Fibroblast of skin of scalp (primary cell): ENCODE data around the gene ADAM21.
"Not testable (repeated sequence)": the region's sequence is repeated elsewhere in the genome, so short reads cannot be mapped to it uniquely, and the experiment has no call there.

ENCODE experiments used
- DNase-seq: peaks from one replicate; pipeline ENCODE4 v3.0.0-alpha.2; 2013

The ADAM21 gene

GRCh38 chr14:70477356-70478105 lies 25.6 kb downstream of the ADAM21 start:
- DNase-seq, result not testable (repeated sequence)

GRCh38 chr14:70489579-70490200 lies 37.7 kb downstream of the ADAM21 start:
- no peak for DNase-seq

- DNase-seq, result no peak
Observed at GRCh38 chr14:70498191-70498590, 46.2 kb downstream of the ADAM21 start.
